ENCODE measurements around the gene DOCK8. TPM values are rescaled to one million over a fixed set of nuclear protein-coding genes. Genes with fewer than 3 reads are reported as not detected.

DOCK8 gene
- total RNA-seq, 1 donor, result 0.18 TPM

- no peak overlapping the region for H3K4me3 ChIP-seq (ENCODE audit: low read depth, low read length)
- no peak for TF ChIP-seq CTCF (IDR thresholded peaks at IDR 0.05; ENCODE audit: insufficient read depth, low read length)
- DNase-seq (ENCODE audit: low read depth), result no peak
Observed at GRCh38 chr9:270657-271237, 56.1 kb downstream of the DOCK8 start.

- no peak for DNase-seq (ENCODE audit: low read depth)
- H3K4me3 ChIP-seq (ENCODE audit: low read depth, low read length), result no peak overlapping the region
- no peak for TF ChIP-seq CTCF (IDR thresholded peaks at IDR 0.05; ENCODE audit: insufficient read depth, low read length)
Observed at GRCh38 chr9:272251-273213, 57.9 kb downstream of the DOCK8 start.

- no peak for DNase-seq (ENCODE audit: low read depth)
Observed at GRCh38 chr9:274406-274805, 59.7 kb downstream of the DOCK8 start.

GRCh38 chr9:277601-278295 lies 63.1 kb downstream of the DOCK8 start:
- DNase-seq (ENCODE audit: low read depth), result no peak
- no peak for TF ChIP-seq CTCF (IDR thresholded peaks at IDR 0.05; ENCODE audit: insufficient read depth, low read length)
- no peak overlapping the region for H3K4me3 ChIP-seq (ENCODE audit: low read depth, low read length)

More at GRCh38 chr9:274406-274805, 59.7 kb downstream of the DOCK8 start:
- no peak for TF ChIP-seq CTCF (IDR thresholded peaks at IDR 0.05; ENCODE audit: insufficient read depth, low read length)
- no peak overlapping the region for H3K4me3 ChIP-seq (ENCODE audit: low read depth, low read length)

- no peak overlapping the region for H3K4me3 ChIP-seq (ENCODE audit: low read depth, low read length)
- TF ChIP-seq CTCF (IDR thresholded peaks at IDR 0.05; ENCODE audit: insufficient read depth, low read length), result no peak
Observed at GRCh38 chr9:278651-279050, 64.0 kb downstream of the DOCK8 start.

GRCh38 chr9:279674-280073 lies 65.0 kb downstream of the DOCK8 start:
- no peak for DNase-seq (ENCODE audit: low read depth)

More at GRCh38 chr9:278651-279050, 64.0 kb downstream of the DOCK8 start:
- no peak for DNase-seq (ENCODE audit: low read depth)

More at GRCh38 chr9:279674-280073, 65.0 kb downstream of the DOCK8 start:
- no peak overlapping the region for H3K4me3 ChIP-seq (ENCODE audit: low read depth, low read length)
- TF ChIP-seq CTCF (IDR thresholded peaks at IDR 0.05; ENCODE audit: insufficient read depth, low read length), result no peak

All from fibroblast of the aortic adventitia (primary cell).